GM21576 (cell line): ENCODE data around the gene GOLGA6L4.
"Not testable (repeated sequence)": the region's sequence is repeated elsewhere in the genome, so short reads cannot be mapped to it uniquely, and the experiment has no call there.

Experiments used
- ATAC-seq: cut with Tn5 transposase; IDR thresholded peaks from one replicate; pipeline ENCODE4 v1.9.1; 2021; ENCODE audit warnings: mild to moderate bottlenecking, moderate library complexity; ENCODE audit not compliant: unreplicated experiment

The GOLGA6L4 gene

GRCh38 chr15:84235573-84235972, at the start of gene GOLGA6L4:
Gene GOLGA6L4, plus strand, starts transcription at chr15:84235773. Its CDS starts 62 bp downstream, at chr15:84235835.
- not testable (repeated sequence) for ATAC-seq

- ATAC-seq = not testable (repeated sequence)
These were observed 42.6 kb upstream of the GOLGA6L4 start for GRCh38 chr15:84192982-84193381.

GRCh38 chr15:84195603-84196002, 40.0 kb upstream of the GOLGA6L4 start:
- peak; percentile 79 for ATAC-seq

DNA sequence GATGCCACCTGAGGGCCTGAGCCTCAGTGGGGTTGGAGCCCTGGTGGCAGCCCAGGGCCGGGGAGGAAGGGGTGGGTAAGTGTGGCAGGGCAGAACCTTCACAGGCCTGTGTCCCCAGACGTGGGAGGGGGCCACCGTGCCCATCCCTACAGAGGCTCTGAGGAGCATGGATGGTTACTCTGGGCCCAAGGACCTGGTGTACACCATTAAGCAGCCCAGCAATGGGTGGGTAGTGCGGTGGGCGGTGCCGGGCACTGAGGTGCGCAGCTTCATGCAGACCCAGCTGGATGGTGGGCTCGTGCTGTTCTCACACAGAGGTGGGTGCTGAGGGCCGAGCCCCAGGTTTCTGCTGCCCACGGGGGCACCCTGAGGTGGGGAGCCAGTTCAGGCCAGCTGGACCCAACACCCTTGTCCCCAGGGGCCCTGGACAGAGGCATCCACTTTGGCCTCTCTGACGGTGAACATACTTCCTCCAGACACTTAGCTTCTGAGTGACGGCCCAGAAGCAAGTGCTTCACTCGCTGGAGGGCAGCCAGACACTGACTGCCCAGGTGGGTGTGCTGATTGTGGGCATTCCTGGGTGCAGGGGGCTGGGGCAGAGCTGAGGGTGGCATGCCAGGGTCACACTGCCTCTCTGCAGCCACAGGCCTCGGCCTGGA, 38.9 kb upstream of the GOLGA6L4 start:
- not testable (repeated sequence) for ATAC-seq

GRCh38 chr15:84199865-84200264, 35.7 kb upstream of the GOLGA6L4 start:
- not testable (repeated sequence) for ATAC-seq

DNA sequence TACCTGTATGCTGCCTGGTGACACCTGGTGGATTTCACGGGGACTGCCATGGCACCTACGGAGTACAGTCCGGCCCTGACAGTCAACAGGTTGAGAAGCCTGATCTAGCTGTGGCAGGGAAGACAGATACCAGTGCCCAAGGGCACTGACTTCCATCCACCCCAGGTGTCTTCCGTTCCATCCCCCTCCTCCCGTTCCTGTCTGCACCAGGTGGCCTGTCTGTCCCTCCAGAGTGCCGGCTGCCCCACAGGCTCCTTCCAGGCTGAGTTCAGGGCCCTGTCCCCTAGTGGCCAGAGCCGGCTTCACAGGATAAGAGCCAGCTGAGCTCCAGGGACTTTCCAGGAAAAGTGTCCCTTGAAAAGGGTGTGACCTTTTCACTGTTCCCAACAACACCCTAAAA, 10.9 kb downstream of the GOLGA6L4 start:
- not testable (repeated sequence) for ATAC-seq
